ENCODE measurements around the gene KCMF1. TPM values are rescaled to one million over a fixed set of nuclear protein-coding genes. Genes with fewer than 3 reads are reported as not detected.

KCMF1 gene
- total RNA-seq, 1 donor from 2014 or later, result 105 TPM

GRCh38 chr2:84959566-84960506 is 11.1 kb upstream of the KCMF1 start:
- TF ChIP-seq CTCF (IDR thresholded peaks at IDR 0.05; ENCODE audit: insufficient read depth, low read depth, low read length) (no peak), EZH2 (IDR thresholded peaks at IDR 0.05; ENCODE audit: insufficient read depth, low read length) (no peak)
- peaks cover 3% of the 10 kb centered on the region for H3K36me3 ChIP-seq (ENCODE audit: insufficient read depth, low read length)
- Mint-ChIP-seq H3K27me3 (ENCODE audit: low read depth, unreplicated experiment) (no peaks in the 10 kb centered on the region), H3K27ac (ENCODE audit: unreplicated experiment) (peak overlapping the region; percentile 98), H3K4me1 (ENCODE audit: low read depth, unreplicated experiment) (peaks cover 34% of the 10 kb centered on the region), H3K36me3 (ENCODE audit: low read depth, unreplicated experiment) (peaks cover 9% of the 10 kb centered on the region), H3K9me3 (ENCODE audit: unreplicated experiment) (no peaks in the 10 kb centered on the region), H3K4me3 (ENCODE audit: unreplicated experiment) (peak overlapping the region; percentile 47)
- peaks cover 35% of the 10 kb centered on the region for H3K4me1 ChIP-seq (ENCODE audit: insufficient read depth, low read length)
- no peaks in the 10 kb centered on the region for H3K9me3 ChIP-seq (ENCODE audit: insufficient read depth, low read depth, low read length)
- no peak for DNase-seq (ENCODE audit: low read depth)
- no peak overlapping the region for H2AFZ ChIP-seq (ENCODE audit: low read depth, low read length)
- peak overlapping the region; percentile 61 for H3K9ac ChIP-seq (ENCODE audit: low read length)
- H3K79me2 ChIP-seq (ENCODE audit: insufficient read depth, low read length), result peaks cover 12% of the 10 kb centered on the region
- H4K20me1 ChIP-seq (ENCODE audit: insufficient read depth, low read length), result peaks cover 13% of the 10 kb centered on the region
- H3K4me2 ChIP-seq (ENCODE audit: low read length), result peak overlapping the region; percentile 66
- no peaks in the 10 kb centered on the region for H3K27me3 ChIP-seq (ENCODE audit: insufficient read depth, low read length)
- no peak overlapping the region for H3K4me3 ChIP-seq (ENCODE audit: insufficient read depth, low read depth, low read length)
- peak overlapping the region; percentile 91 for H3K27ac ChIP-seq (ENCODE audit: low read depth, low read length)
- FAIRE-seq, result no peak

GRCh38 chr2:84962917-84963316 is 8.0 kb upstream of the KCMF1 start:
- peaks cover 3% of the 10 kb centered on the region for H3K36me3 ChIP-seq (ENCODE audit: insufficient read depth, low read length)
- Mint-ChIP-seq H3K27ac (ENCODE audit: unreplicated experiment) (no peak overlapping the region), H3K4me3 (ENCODE audit: unreplicated experiment) (no peak overlapping the region)

More at GRCh38 chr2:84962917-84963316, 8.0 kb upstream of the KCMF1 start:
- Histone ChIP-seq H4K20me1 (ENCODE audit: insufficient read depth, low read length) (peaks cover 13% of the 10 kb centered on the region), H3K9ac (ENCODE audit: low read length) (no peak overlapping the region), H3K4me1 (ENCODE audit: insufficient read depth, low read length) (peaks cover 31% of the 10 kb centered on the region), H2AFZ (ENCODE audit: low read depth, low read length) (no peak overlapping the region), H3K27ac (ENCODE audit: low read depth, low read length) (no peak overlapping the region), H3K27me3 (ENCODE audit: insufficient read depth, low read length) (no peaks in the 10 kb centered on the region), H3K79me2 (ENCODE audit: insufficient read depth, low read length) (peaks cover 36% of the 10 kb centered on the region), H3K9me3 (ENCODE audit: insufficient read depth, low read depth, low read length) (no peaks in the 10 kb centered on the region), H3K4me3 (ENCODE audit: insufficient read depth, low read depth, low read length) (no peak overlapping the region), H3K4me2 (ENCODE audit: low read length) (no peak overlapping the region)
- Mint-ChIP-seq H3K4me1 (ENCODE audit: low read depth, unreplicated experiment) (peaks cover 29% of the 10 kb centered on the region), H3K36me3 (ENCODE audit: low read depth, unreplicated experiment) (peaks cover 15% of the 10 kb centered on the region), H3K27me3 (ENCODE audit: low read depth, unreplicated experiment) (no peaks in the 10 kb centered on the region), H3K9me3 (ENCODE audit: unreplicated experiment) (no peaks in the 10 kb centered on the region)
- DNase-seq (ENCODE audit: low read depth) (no peak), FAIRE-seq (no peak)
- TF ChIP-seq EZH2 (IDR thresholded peaks at IDR 0.05; ENCODE audit: insufficient read depth, low read length), result no peak
- no peak for TF ChIP-seq CTCF (IDR thresholded peaks at IDR 0.05; ENCODE audit: insufficient read depth, low read depth, low read length)
